Central memory CD8-positive, alpha-beta T cell (primary cell): ENCODE data around the gene FXN.

Experiments
- ATAC-seq: fragments of 150-1000 bp; cut with Tn5 transposase; replicated peaks from 2 replicates; pipeline ENCODE4 v1.10.0; 2022; ENCODE audit warnings: mild to moderate bottlenecking, moderate FRiP score, moderate number of reproducible peaks; ENCODE audit not compliant: poor library complexity, severe bottlenecking; ENCODE audit errors: extremely low read depth
- DNase-seq, 2 donors: peaks; one replicate each; pipeline ENCODE4 v3.0.0; 2021; ENCODE audit warnings: low spot score in 2 of 2
- H3K27ac Mint-ChIP-seq: one replicate; pipeline ENCODE4 v1.8.0; 2022; ENCODE audit warnings: low read depth, mild to moderate bottlenecking, moderate library complexity, mixed read lengths
- H3K27me3 Mint-ChIP-seq: one replicate; pipeline ENCODE4 v1.8.0; 2022; ENCODE audit warnings: mixed read lengths
- H3K36me3 Mint-ChIP-seq: one replicate; pipeline ENCODE4 v1.8.0; 2022; ENCODE audit warnings: mild to moderate bottlenecking, moderate library complexity, mixed read lengths; ENCODE audit not compliant: insufficient read depth
- H3K4me1 Mint-ChIP-seq: one replicate; pipeline ENCODE4 v1.8.0; 2022; ENCODE audit warnings: mixed read lengths
- H3K4me3 Mint-ChIP-seq: one replicate; pipeline ENCODE4 v1.8.0; 2022; ENCODE audit warnings: mild to moderate bottlenecking, moderate library complexity, mixed read lengths
- H3K9me3 Mint-ChIP-seq: one replicate; pipeline ENCODE4 v1.8.0; 2022; ENCODE audit warnings: mixed read lengths

FXN gene

DNA sequence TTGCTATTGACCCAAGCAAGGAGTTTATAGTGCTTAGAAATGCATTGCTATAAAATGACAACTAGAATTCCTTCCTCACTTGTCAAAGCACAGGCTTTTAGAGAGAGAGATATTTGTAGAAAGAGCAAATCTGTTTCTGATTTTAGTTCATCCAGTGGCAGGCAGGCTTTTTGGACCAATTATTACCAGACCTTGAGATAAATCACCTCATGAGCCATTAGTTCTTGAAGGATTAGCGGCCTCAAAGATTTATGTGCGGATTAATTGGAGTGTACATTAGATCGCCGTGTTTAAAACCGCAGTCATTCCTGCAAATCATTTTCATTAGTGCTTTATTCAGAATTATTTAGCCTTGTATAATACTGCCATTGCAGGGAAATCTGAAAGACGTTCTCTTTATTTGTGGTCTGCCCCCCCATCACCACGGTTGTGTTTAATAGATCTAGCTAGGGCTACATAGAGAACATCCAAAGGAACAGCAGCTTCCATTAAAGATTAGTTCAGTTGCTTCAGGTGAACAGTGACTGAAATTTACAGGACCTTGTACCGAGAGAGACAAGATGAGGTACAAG lies 109.7 kb downstream of the FXN start:
- Mint-ChIP-seq H3K27me3 (no peaks in the 10 kb centered on the region), H3K36me3 (peaks cover 2% of the 10 kb centered on the region), H3K4me1 (no peaks in the 10 kb centered on the region), H3K27ac (no peak overlapping the region), H3K4me3 (no peak overlapping the region), H3K9me3 (no peaks in the 10 kb centered on the region)
- DNase-seq (no peak), ATAC-seq (no peak)

GRCh38 chr9:69147041-69147834 lies 111.7 kb downstream of the FXN start:
- Mint-ChIP-seq H3K27ac (no peak overlapping the region), H3K4me3 (no peak overlapping the region), H3K4me1 (no peaks in the 10 kb centered on the region), H3K36me3 (peaks cover 2% of the 10 kb centered on the region), H3K27me3 (no peaks in the 10 kb centered on the region), H3K9me3 (no peaks in the 10 kb centered on the region)
- no peak for ATAC-seq
- DNase-seq, result no peak

GRCh38 chr9:69149321-69149807 lies 113.8 kb downstream of the FXN start:
- Mint-ChIP-seq H3K9me3 (no peaks in the 10 kb centered on the region), H3K36me3 (peaks cover 2% of the 10 kb centered on the region), H3K27ac (no peak overlapping the region), H3K4me1 (no peaks in the 10 kb centered on the region), H3K27me3 (no peaks in the 10 kb centered on the region), H3K4me3 (no peak overlapping the region)
- ATAC-seq (no peak), DNase-seq (no peak)
